Stimulated activated CD4-positive, alpha-beta T cell treated with anti-CD3 and anti-CD28 coated beads, Interleukin-1b, Interleukin-23, amount 100 ng/mL, for 24 hours (primary cell): ENCODE results near the gene GPR173.

ENCODE experiments used
- DNase-seq, 4 experiments: peaks; one replicate each; pipeline ENCODE4 v3.0.0-alpha.2; 2020; ENCODE audit warnings: low read depth in 4 of 4, low spot score in 1 of 4

GPR173 gene, protein sequence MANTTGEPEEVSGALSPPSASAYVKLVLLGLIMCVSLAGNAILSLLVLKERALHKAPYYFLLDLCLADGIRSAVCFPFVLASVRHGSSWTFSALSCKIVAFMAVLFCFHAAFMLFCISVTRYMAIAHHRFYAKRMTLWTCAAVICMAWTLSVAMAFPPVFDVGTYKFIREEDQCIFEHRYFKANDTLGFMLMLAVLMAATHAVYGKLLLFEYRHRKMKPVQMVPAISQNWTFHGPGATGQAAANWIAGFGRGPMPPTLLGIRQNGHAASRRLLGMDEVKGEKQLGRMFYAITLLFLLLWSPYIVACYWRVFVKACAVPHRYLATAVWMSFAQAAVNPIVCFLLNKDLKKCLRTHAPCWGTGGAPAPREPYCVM

DNA sequence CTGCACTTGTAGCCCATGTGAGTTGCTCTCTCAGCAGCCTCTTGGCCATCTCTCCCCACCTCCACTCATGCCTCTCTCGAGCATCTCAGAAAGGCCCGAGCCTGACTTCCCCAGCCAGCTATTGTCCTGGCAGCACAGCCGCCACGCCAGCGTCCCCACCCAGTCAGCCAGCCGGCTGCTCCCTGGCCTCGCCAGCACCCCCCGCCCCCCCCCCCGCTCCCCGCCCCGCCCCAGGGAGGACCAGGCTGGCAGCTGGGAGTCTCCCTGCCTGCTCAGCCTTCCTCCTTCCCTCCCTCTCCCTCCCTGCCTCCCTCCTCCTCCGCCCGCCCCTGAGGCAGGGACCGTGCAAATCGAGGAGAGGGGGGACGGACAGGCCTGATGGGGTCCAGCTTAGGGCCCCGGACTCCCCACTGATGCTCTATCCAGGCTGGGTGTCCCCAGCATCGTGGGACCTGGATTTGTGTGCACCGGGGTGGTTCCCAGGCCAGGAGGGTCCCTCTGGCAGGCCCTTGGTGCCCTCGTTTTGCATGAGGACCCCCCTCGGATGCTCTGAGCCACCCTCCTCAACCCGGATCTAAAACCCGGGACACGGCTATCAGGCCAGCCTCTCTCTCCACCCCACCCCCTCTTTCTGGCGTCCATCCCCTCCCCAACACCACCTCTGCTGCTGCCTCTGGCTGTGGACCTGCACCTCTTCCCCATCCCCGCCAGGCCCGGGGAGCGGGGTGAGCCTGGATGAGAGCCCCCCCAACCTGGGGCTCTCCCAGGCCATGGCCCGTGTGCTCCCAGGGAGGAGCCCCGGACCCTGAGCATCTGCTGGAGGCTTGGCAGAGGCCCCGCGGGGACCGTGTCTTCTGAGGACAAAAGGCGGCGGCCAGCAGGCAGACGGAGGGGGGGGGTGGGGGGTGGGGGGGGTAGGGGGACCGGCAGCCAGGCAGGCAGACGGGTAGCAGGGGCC lies at the start of gene GPR173:
TSS of gene GPR173 (plus strand) at position 621 of the 958 bp plus-strand sequence. CDS start 27,833 bp downstream, outside the sequence.
- DNase-seq: no peak

DNA sequence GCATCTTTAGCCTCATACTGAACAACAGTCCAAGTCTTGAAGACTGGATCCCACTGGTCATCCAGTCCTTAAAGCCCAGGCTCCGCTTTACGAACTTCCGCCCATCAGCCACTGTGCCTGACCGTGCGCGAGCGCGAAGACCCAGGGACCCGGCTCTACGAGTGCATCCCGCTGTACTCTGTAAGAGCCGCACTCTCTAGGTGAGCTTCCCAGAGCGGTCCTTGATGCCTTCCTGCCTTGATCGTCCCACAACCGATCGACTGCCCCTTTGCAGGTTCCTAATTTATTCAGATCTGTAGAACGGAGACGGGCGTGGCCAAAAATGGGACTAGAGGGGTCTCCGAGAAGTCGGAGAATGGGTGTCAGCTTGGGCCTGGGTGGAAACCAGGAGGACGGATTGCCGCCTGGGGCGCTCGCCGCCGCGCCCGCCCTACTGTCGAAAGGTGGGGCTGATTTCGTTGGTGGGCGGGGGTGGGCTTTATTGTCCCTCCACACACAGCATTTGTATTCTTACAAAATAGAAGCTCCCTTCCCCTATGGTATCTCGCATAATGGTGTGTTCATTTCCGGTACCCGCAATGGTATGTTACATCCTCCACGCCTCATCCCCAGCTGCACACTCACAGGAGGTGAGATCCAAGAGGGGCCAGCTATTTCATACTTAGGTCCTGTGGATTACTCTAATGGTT lies 48.0 kb upstream of the GPR173 start:
- no peak for DNase-seq

DNA sequence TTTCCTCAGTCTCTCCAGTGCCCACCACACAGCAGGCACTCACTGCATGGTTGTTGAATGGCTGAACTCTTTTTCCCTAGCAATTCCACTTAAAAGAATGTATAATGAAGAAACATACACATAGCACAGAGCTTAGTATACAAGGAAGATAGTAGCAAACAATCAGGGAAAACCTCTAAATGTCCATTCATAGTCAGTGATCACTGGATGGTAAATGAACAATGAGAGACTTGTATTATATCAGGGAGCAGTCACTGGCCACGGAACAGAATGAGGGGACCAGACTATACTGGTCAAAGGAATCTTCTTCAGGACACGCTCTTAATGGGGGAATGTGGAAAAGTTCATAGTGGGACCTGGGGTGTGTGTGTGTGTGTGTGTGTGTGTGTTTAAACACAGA lies 46.6 kb upstream of the GPR173 start:
- no peak for DNase-seq

DNA sequence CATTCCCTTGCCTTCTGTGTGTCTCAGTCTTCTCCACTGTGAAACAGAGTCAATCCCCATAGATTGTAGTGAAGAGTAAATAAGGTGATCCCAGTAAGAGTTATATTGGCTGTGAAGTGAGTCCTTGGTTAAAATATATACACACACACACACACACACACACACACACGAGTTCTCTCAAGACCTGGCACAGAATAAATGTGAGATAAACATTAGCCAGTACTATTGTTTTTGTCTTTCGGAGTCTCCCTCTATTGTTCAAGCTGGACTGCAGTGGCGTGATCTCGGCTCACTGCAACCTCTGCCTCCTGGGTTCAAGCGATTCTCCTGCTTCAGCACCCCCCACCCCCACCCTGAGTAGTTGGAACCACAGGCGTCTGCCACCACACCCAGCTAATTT lies 45.5 kb upstream of the GPR173 start:
- DNase-seq: no peak

DNA sequence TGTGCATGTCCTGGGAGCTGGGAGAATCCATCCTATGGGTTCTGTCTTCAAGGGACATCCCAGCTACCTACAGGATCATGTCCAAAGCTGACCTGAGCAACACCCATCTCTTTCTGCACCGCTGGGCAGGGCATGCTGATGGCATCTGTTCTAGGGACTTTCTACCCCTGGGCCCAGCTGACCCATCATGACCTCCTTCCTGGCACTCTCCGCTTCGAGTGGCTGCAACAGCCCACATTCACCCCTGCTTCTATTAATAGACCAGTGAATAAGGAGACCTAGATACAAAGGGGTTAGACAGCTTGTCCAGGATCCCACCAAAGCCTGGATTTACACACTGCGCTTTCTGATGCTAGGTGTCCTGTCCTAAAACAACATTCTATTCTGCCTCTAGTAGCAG lies 44.6 kb upstream of the GPR173 start:
- DNase-seq: no peak

DNA sequence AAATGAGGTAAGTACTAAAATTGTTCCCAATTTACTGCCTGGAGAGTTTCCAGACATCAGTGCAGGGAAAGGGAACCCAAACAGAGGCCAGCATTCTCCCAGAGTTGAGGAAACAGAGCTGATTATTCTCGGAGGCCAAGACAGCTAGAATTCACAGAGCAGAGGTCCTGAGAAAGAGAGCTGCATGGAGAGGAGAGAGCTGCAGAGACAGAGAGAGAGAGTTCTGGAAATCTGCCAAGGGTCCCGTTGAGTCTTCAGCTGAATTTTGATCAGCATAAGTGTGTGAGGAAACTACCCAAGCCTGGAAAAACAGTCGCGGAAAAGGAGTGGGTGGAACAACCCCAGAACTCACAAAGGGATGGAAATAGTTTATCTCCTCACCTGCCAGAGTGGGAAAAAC lies 43.8 kb upstream of the GPR173 start:
- no peak for DNase-seq

DNA sequence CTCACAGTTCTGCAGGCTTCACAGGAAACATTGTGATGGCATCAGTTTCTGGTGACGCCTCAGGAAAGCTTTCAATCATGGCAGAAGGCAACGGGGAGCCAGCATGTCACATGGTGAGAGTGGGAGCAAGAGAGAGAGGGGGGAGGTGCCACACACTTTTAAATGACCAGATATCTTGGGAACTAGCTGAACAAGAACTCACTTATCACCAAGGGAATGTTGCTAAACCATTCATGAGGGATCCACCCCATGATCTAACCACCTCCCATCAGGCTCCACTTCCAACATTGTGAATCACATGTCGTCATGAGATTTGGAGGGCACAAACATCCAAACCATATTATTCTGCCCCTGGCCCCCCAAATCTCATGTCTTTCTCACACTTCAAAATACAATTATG lies 43.3 kb upstream of the GPR173 start:
- DNase-seq: no peak

DNA sequence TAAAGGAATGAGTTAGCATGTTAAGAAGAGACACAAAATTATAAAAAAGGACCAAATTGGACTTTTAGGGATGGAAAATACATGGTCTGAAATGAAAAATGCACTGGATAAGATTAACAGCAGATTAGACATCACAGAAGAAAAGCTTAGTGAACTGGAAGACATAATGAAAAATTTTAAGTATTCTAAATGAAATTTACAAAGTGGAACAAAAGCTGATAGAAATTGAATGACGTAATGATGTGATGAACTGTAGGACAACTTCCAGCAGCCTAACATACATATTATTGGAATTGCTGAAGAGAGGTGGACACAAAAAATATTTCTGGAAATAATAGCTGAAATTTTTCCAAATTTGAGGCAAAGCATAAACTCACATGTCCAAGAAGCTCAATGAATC lies 39.6 kb upstream of the GPR173 start:
- no peak for DNase-seq

DNA sequence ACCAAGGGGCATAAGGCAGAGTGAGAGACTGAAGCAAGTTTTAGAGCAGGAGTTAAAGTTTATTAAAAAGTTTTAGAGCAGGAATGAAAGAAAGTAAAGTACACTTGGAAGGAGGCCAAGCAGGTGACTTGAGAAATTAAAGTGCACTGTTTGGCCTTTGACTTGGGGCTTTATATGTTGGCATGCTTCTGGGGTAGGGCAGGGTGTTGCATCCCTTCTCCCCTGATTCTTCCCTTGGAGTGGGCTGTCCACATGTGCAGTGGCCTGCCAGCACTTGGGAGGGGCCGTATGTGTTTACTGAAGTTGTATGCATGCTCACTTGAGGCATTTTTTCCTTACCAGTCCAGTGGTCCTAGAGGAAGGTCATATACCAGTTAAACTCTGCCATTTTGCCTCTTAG lies 35.3 kb upstream of the GPR173 start:
- DNase-seq: no peak

DNA sequence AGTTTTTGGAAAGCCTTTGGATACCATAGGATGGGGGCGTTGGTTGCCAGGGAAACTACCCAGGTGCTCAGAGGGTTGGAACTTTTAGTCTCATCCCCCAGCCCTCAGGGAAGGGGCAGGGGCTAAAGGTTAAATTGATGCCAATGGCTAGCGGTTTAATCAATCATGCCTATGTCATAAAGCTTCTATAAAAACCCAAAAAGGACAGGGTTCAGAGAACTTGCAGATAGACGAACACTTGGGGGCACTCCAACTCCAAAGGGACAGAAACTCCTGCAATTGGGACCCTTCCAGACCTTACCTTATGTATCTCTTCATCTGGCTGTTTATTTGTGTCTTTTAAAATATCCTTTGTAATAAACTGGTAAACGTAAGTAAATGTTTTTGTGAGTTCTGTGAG lies 30.0 kb upstream of the GPR173 start:
- no peak for DNase-seq

DNA sequence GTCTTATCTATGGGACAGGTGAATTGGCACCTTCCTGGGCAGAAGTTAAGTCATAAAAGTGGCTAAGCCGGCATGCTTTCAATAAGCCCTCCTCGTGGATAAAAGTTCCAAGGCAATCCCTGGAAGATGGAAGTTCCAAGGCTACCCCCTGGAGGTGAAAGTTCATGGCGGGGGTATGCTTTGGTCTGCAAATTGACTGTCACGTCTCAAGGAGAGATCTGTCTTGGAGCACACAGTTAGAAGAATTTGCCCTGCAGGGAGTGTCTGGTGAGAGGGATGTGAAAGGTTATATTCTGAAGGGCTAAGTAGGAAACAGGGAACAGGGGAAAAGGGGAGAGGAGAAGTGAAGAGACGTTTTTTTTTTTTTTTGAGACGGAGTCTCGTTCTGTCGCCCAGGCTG lies 26.2 kb upstream of the GPR173 start:
- DNase-seq: no peak

DNA sequence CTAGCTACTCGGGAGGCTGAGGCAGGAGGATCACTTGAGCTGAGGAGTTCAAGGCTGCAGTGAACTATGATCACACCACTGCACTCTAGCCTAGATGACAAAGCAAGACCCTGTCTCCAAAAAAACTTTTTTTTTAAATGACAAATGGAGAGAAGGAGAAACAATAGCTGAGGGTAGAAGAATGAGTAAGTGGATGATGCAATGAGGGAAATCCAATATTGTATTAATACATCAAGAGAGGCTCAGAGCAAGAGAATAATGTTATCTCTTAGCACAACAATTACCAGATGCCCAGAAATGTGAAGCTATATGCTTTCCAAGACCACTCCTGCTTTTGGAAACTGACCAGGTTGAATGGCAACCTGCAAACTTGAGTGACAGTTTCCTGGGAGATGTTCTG lies 19.9 kb upstream of the GPR173 start:
- no peak for DNase-seq

DNA sequence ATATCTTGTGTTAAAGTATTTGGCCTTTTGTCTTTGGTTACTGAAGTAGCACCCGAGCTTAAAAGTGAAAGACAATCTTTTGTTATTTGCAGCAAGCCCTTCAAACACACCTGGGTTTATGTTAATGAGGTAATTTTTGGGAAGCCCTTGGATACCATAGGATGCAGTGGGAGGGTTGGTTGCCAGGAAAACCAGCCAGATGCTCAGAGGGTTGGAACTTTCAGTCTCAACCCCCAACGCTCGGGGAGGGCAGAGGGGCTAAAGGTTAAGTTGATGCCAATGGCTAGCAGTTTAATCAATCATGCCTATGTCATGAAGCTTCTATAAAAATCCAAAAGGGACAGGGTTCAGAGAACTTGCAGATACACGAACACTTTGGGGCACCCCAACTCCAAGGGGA lies 17.2 kb upstream of the GPR173 start:
- DNase-seq: no peak

DNA sequence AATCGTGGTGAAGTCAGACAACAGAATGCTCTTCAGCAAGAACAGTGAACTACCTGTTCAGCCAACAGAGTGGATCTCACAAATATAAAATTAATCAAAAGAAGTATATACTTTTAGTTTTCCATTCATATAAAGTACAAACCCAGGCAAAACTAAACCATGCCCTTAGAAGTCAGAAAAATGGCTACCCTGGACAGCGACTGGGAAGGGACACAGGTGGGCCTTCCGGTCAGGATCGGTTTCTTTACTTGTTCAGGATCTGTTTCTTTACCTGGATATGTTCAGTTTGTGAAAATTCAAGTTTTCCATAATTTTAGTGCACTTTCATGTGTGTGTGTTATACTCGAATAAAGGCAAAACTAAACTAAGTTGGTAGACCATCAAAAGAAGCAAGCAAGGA lies 12.4 kb upstream of the GPR173 start:
- no peak for DNase-seq

DNA sequence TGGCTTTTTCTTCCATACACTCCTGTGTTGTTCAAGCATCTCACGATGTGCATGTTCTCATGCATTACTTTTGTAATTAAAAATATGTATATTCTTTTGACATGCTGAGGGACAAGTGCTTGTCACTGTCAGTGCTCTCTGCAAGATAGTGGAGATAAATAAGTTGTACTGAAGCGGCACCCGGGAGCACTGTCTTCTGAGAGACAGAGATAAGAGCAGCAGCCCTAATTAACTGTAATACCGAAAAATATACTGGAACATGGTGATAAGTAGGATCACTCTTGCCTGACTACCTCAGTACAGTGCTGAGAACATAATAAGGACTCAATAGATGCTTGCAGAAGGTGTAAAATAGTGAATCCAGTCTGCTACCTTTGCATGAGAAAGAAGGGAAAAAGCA lies 9.4 kb upstream of the GPR173 start:
- no peak for DNase-seq

DNA sequence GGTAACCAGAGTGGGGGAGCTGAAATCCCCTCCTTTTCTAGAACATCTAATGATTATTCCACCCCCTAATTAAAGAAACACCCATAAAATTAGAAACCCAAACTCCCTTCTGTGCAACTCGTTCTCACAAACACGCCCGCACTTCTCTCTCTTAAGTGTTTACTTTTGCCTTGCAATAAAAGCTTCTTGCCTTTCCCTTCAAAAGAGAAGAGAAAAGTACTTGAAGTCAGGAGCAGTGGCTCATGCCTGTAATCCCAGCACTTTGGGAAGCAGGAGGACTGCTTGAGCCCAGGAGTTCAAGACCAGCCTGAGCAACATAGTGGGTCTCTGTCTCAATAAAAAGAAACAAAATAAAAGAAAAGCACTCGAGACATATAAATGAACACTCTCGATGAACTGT lies 3.6 kb upstream of the GPR173 start:
- no peak for DNase-seq

DNA sequence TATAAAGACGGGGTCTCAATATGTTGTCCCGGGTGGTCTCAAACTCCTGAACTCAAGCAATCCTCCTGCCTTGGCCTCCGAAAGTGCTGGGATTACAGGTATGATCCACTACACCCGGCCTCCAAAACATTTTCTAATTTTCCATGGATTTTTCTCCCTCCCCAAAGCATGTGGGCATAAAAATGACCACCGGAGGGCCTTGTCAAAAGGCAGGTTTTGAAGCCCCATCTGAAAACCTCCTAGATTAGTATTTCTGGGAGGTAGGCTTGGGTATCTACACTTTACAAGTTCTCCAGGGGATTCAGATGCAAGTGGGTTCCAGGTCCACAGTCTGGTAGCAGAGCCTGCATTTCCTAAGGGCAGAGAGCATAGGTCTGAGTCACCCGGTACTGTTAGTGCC lies 1.4 kb upstream of the GPR173 start:
- DNase-seq: no peak

DNA sequence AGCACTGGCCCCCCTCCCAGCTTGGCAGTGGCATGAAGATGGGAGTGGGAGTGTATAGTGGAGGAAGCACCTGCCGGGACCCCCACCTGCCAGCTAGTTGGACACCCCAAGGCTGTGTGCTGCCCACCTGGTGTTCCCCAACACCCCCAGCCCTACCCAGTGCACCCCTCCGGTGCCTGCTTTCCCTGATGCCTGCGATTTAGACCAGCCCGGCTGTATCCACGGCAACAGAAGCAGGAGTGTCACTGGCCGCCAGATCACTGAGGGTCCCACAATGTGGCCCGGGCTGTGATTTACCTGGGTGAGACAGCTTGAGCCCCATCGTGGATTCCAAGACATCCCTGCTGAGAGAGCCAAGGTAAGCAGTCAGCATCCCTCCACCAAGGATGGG lies 533 bp downstream of the GPR173 start:
- no peak for DNase-seq

DNA sequence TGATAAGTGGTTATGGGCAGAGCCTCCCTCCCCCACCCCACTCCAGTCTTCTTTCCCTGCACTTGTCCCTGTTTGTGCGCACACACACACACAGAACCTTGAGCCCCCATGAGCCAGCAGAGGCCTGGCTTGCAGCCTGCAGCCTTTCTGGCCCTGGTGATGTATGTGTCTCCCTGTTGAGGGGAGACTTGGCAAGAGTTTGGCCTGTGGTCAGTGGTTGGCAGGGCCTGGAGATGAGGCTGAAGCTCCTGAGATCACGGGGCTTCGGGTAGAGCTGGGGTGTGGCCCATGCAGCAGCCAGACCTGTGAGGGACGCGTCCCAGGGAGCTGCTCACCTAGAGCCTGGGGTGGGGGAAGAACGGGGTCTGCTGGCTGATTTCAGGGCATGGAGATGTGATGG lies 2.3 kb downstream of the GPR173 start:
- DNase-seq: no peak

DNA sequence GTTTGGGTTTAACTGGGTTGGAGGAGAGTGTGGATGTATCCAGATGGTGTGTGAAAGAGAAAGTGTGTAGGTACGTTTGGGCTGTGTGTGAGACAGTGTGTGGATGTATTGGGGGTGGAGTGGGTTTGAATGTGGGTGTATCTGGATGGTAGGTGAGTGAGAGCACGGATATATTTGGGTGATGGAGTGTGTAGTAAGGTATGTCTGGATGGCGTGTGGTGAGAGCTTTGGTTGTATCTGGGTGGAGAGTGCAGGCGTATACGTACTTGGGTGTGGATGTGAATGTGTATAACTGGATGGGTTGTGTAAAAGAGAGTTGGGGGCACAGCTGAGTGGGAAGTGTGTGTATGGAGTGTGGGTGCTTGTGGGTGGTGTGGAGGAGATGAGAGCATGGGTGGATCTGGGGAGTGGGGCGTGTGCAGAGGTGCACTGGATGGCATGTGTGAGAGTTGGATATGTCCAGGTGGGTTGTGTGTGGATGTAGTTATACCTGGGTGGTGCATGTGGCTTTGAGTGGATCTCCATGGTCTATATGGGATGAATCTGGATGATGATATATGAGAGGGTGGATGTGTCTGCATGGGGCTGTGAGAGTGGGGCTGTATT lies 6.8 kb downstream of the GPR173 start:
- DNase-seq: no peak

DNA sequence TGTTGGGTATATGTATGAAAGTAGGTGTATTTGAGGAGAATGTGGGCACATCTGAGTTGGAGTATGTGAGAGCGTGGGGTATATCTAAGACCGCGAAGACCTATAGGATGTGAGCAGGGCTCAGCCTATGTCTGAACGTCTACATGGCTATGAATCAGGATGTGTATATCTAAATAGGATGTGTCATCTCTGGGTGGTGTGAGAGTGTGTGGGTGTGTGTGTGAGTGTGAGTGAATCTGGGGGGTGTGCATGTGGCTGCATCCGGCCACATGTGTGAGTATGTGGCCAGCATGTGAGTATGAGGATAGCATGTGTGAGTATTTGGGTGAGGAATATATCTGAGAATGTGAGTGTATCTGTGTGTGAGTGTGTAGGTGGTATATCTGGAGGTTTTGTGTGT lies 7.7 kb downstream of the GPR173 start:
- DNase-seq: no peak
